ENCODE data around the gene DCLK1. TPM values are rescaled to one million over a fixed set of nuclear protein-coding genes. Genes with fewer than 3 reads are reported as not detected.

The DCLK1 gene
- total RNA-seq, 4 donors from 2014 or later = 3.8 to 10.0 (median 8.2) TPM

- ATAC-seq (no peak), DNase-seq (no peak)
- Histone ChIP-seq H3K36me3 (no peaks in the 10 kb centered on the region), H3K27me3 (no peaks in the 10 kb centered on the region), H3K9me3 (no peaks in the 10 kb centered on the region), H3K4me1 (no peaks in the 10 kb centered on the region), H3K4me3 (no peak overlapping the region), H3K27ac (no peak overlapping the region)
- intact Hi-C loops (cut with DNase I; ENCODE audit: low total_unique reads) (loop anchor here (10.0 kb wide), 1 partner anchor 58 kb away; no protein-coding TSS in a partner anchor), in situ Hi-C loops (cut with MboI; ENCODE audit: low sequenced_read_pairs in 4 of 4) (no loop called here)
- TF ChIP-seq, protein P1, sequence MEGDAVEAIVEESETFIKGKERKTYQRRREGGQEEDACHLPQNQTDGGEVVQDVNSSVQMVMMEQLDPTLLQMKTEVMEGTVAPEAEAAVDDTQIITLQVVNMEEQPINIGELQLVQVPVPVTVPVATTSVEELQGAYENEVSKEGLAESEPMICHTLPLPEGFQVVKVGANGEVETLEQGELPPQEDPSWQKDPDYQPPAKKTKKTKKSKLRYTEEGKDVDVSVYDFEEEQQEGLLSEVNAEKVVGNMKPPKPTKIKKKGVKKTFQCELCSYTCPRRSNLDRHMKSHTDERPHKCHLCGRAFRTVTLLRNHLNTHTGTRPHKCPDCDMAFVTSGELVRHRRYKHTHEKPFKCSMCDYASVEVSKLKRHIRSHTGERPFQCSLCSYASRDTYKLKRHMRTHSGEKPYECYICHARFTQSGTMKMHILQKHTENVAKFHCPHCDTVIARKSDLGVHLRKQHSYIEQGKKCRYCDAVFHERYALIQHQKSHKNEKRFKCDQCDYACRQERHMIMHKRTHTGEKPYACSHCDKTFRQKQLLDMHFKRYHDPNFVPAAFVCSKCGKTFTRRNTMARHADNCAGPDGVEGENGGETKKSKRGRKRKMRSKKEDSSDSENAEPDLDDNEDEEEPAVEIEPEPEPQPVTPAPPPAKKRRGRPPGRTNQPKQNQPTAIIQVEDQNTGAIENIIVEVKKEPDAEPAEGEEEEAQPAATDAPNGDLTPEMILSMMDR (IDR thresholded peaks at IDR 0.05 in 4 of 5, conservative IDR thresholded peaks at IDR 0.05 in 1 of 5) = no peak
- no peak for TF ChIP-seq POLR2A (IDR thresholded peaks at IDR 0.05)
Measured at GRCh38 chr13:35782793-35783192, 348.4 kb downstream of the DCLK1 start.

GRCh38 chr13:35781036-35782000, 349.9 kb downstream of the DCLK1 start:
- no peaks in the 10 kb centered on the region for H3K36me3 ChIP-seq
- no peaks in the 10 kb centered on the region for H3K27me3 ChIP-seq
- H3K4me3 ChIP-seq = no peak overlapping the region
- in situ Hi-C loops (cut with MboI; ENCODE audit: low sequenced_read_pairs in 4 of 4) = no loop called here
- H3K27ac ChIP-seq = no peak overlapping the region
- TF ChIP-seq POLR2A (IDR thresholded peaks at IDR 0.05) = no peak
- TF ChIP-seq, protein P1 (IDR thresholded peaks at IDR 0.05 in 4 of 5, conservative IDR thresholded peaks at IDR 0.05 in 1 of 5) = no peak
- DNase-seq (no peak), ATAC-seq (no peak)
- intact Hi-C loops (cut with DNase I; ENCODE audit: low total_unique reads) = loop anchor here (10.0 kb wide), 1 partner anchor 57 kb away; no protein-coding TSS in a partner anchor
- H3K4me1 ChIP-seq = no peaks in the 10 kb centered on the region
- H3K9me3 ChIP-seq = no peaks in the 10 kb centered on the region

GRCh38 chr13:35780613-35781012, 350.6 kb downstream of the DCLK1 start:
- no peaks in the 10 kb centered on the region for H3K27me3 ChIP-seq
- intact Hi-C loops (cut with DNase I; ENCODE audit: low total_unique reads) = loop anchor here (10.0 kb wide), 1 partner anchor 56 kb away; no protein-coding TSS in a partner anchor
- in situ Hi-C loops (cut with MboI; ENCODE audit: low sequenced_read_pairs in 4 of 4) = no loop called here

DNA sequence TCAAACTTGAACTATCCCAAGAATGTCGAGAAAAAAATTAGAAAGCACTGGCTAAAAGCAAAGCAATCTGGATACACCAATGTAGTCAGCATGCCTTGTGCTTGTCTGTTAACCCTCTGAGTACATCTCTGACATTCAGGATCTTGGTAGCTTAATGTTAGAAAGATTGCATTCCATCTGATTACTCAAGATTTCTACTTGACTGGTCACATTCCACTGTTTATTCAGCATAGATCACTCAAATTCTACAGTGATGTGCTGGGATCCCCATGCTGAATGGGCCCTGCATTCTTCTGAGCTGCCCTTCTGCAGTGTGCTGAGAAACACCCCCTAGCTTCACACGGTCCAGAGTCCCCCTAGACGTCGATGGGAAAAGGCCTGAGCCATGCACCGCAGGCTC, 359.3 kb downstream of the DCLK1 start:
- H3K36me3 ChIP-seq = no peaks in the 10 kb centered on the region
- peaks cover 20 to 24% of the 10 kb centered on the region in 2 donors for H3K4me1 ChIP-seq
- ATAC-seq (no peak), DNase-seq (no peak)
- in situ Hi-C loops (cut with MboI; ENCODE audit: low sequenced_read_pairs in 4 of 4) = no loop called here
- H3K27ac ChIP-seq = no peak overlapping the region
- intact Hi-C loops (cut with DNase I; ENCODE audit: low total_unique reads) = no loop called here
- no peak for TF ChIP-seq POLR2A (IDR thresholded peaks at IDR 0.05)
- TF ChIP-seq, protein P1 (IDR thresholded peaks at IDR 0.05 in 4 of 5, conservative IDR thresholded peaks at IDR 0.05 in 1 of 5) = no peak
- no peak overlapping the region for H3K4me3 ChIP-seq
- H3K27me3 ChIP-seq = no peaks in the 10 kb centered on the region
- no peaks in the 10 kb centered on the region for H3K9me3 ChIP-seq

More at GRCh38 chr13:35780613-35781012, 350.6 kb downstream of the DCLK1 start:
- DNase-seq = no peak
- H3K4me1 ChIP-seq = no peaks in the 10 kb centered on the region
- TF ChIP-seq POLR2A (IDR thresholded peaks at IDR 0.05) = no peak
- TF ChIP-seq, protein P1 (IDR thresholded peaks at IDR 0.05 in 4 of 5, conservative IDR thresholded peaks at IDR 0.05 in 1 of 5) = no peak
- H3K9me3 ChIP-seq = no peaks in the 10 kb centered on the region
- H3K36me3 ChIP-seq = no peaks in the 10 kb centered on the region
- H3K27ac ChIP-seq = no peak overlapping the region
- no peak overlapping the region for H3K4me3 ChIP-seq
- ATAC-seq = no peak

Measured in gastrocnemius medialis (tissue), 4 donors.